Hepatocyte (in vitro differentiated cells): Measurements from ENCODE around the gene ARHGEF4. TPM values are rescaled to one million over a fixed set of nuclear protein-coding genes. Genes with fewer than 3 reads are reported as not detected.

ENCODE experiments used
- DNase-seq: peaks from one replicate; pipeline ENCODE4 v3.0.0-alpha.2; 2016; ENCODE audit warnings: low spot score
- H2AFZ ChIP-seq: fragments of 200-600 bp; sonication (generic); 2 replicates; pipeline ENCODE4 v1.6.0; 2016; ENCODE audit warnings: antibody characterized with exemption, mild to moderate bottlenecking
- H3K27ac ChIP-seq: fragments of 200-600 bp; sonication (generic); 2 replicates; pipeline ENCODE4 v1.5.1; 2016; ENCODE audit warnings: mild to moderate bottlenecking
- H3K27me3 ChIP-seq: fragments of 200-600 bp; sonication (generic); 2 replicates; pipeline ENCODE4 v1.6.1; 2016
- H3K36me3 ChIP-seq: fragments of 200-600 bp; sonication (generic); replicated peaks from 2 replicates; pipeline ENCODE4 v1.5.1; 2016; ENCODE audit warnings: low read depth; ENCODE audit not compliant: insufficient read depth
- H3K4me1 ChIP-seq: fragments of 200-600 bp; sonication (generic); 2 replicates; pipeline ENCODE4 v1.5.1; 2016; ENCODE audit warnings: mild to moderate bottlenecking, moderate library complexity; ENCODE audit not compliant: insufficient read depth
- H3K4me2 ChIP-seq: fragments of 200-600 bp; sonication (generic); 2 replicates; pipeline ENCODE4 v1.6.0; 2016
- H3K4me3 ChIP-seq: fragments of 200-600 bp; sonication (generic); 2 replicates; pipeline ENCODE4 v1.5.1; 2016; ENCODE audit warnings: mild to moderate bottlenecking
- H3K79me2 ChIP-seq: fragments of 200-600 bp; sonication (generic); 2 replicates; pipeline ENCODE4 v1.6.0; 2017; ENCODE audit warnings: mild to moderate bottlenecking
- H3K9me2 ChIP-seq: fragments of 200-600 bp; sonication (generic); replicated peaks from 2 replicates; pipeline ENCODE4 v1.6.0; 2017; ENCODE audit warnings: mild to moderate bottlenecking; ENCODE audit not compliant: insufficient read depth
- H3K9me3 ChIP-seq: fragments of 200-600 bp; sonication (generic); 2 replicates; pipeline ENCODE4 v1.5.1; 2016; ENCODE audit warnings: low read depth, mild to moderate bottlenecking
- H4K20me1 ChIP-seq: fragments of 200-600 bp; sonication (generic); 2 replicates; pipeline ENCODE4 v1.6.0; 2016; ENCODE audit warnings: mild to moderate bottlenecking; ENCODE audit not compliant: insufficient read depth, poor library complexity, severe bottlenecking
- EZH2 ChIP-seq: fragments of 200-600 bp; sonication (generic); IDR thresholded peaks from 2 replicates; pipeline ENCODE4 v1.6.1; 2016; ENCODE audit warnings: antibody characterized with exemption, mild to moderate bottlenecking, borderline replicate concordance
- EZH2phosphoT487 ChIP-seq: fragments of 200-600 bp; sonication (generic); IDR thresholded peaks from one replicate; pipeline ENCODE4 v1.6.1; 2018; ENCODE audit warnings: antibody characterized with exemption, mild to moderate bottlenecking, low read depth, moderate library complexity; ENCODE audit not compliant: unreplicated experiment, severe bottlenecking
- WGBS: methylation state at CpG from one replicate; pipeline ENCODE4 v1.1.6; 2016; ENCODE audit warnings: low lambda C conversion rate; ENCODE audit errors: missing lambda C conversion rate; 5-methylcytosine and 5-hydroxymethylcytosine counted together
- polyA plus RNA-seq: library from polyadenylated mRNA; unstranded; fragments of >200 nt; fragmentation: Nextera tagmentation; extraction: Ambion mirVana; gene quantifications from 2 replicates; pipeline ENCODE4 v1.2.1, GENCODE V29; 2016
- total RNA-seq: library from RNA; depleted of rRNA; stranded (reverse); fragments of >200 nt; gene quantifications from 2 replicates; pipeline ENCODE4 v1.2.3, GENCODE V29; 2014
- TF ChIP-seq, protein P1 (sequence below): fragments of 200-600 bp; sonication (generic); IDR thresholded peaks from 2 replicates; pipeline ENCODE4 v1.5.1; 2016; ENCODE audit warnings: antibody characterized with exemption, mild to moderate bottlenecking; ENCODE audit not compliant: poor library complexity

Gene ARHGEF4
- total and polyA plus RNA-seq, 2 experiments from 2014 or later, result 11.2 to 15.8 TPM

DNA sequence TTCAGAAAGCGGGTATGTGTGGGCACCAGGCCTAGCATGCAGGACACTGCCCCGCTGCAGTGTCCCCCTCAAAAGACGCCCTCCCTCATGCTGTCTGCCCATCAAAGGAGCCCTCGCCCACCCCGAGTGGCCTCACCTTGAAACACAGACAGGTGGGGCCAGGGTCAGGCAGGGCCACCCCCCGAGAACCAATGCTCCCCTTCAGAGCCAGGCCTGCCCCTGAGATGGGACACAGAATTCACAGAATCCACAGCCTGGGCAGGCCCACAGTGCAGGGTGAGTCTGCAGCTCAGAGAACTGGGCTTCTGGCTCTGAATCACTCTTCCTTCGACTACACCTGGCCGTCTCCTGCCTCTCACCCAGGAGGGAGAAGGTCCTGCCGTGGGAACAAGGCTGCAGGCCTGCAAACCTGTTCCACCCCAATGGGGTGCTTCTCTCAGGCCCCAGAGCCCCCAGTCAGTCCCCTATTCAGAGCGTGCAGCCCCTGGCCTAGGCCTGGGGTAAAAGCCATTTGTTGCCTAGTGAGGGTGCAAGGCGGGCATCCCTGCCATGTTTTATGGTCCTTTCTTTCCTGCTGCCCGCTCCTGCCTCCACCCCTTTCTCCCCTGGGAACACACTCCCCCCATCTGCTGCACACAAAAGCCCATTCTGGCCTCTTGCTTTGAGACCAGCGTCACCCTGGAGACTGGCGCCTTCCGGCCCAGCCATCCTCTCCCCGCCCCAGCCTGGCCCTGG is 11.3 kb upstream of the ARHGEF4 start:
- no peak overlapping the region for H3K4me3 ChIP-seq
- DNase-seq, result no peak
- H3K79me2 ChIP-seq, result no peaks in the 10 kb centered on the region
- no peaks in the 10 kb centered on the region for H3K27me3 ChIP-seq
- H2AFZ ChIP-seq, result no peak overlapping the region
- no peaks in the 10 kb centered on the region for H3K36me3 ChIP-seq
- no peaks in the 10 kb centered on the region for H3K9me3 ChIP-seq
- no peaks in the 10 kb centered on the region for H4K20me1 ChIP-seq
- no peaks in the 10 kb centered on the region for H3K9me2 ChIP-seq
- no peaks in the 10 kb centered on the region for H3K4me1 ChIP-seq
- no peak overlapping the region for H3K27ac ChIP-seq
- no peak overlapping the region for H3K4me2 ChIP-seq
- TF ChIP-seq EZH2 (no peak), EZH2phosphoT487 (no peak)
- TF ChIP-seq, protein P1, sequence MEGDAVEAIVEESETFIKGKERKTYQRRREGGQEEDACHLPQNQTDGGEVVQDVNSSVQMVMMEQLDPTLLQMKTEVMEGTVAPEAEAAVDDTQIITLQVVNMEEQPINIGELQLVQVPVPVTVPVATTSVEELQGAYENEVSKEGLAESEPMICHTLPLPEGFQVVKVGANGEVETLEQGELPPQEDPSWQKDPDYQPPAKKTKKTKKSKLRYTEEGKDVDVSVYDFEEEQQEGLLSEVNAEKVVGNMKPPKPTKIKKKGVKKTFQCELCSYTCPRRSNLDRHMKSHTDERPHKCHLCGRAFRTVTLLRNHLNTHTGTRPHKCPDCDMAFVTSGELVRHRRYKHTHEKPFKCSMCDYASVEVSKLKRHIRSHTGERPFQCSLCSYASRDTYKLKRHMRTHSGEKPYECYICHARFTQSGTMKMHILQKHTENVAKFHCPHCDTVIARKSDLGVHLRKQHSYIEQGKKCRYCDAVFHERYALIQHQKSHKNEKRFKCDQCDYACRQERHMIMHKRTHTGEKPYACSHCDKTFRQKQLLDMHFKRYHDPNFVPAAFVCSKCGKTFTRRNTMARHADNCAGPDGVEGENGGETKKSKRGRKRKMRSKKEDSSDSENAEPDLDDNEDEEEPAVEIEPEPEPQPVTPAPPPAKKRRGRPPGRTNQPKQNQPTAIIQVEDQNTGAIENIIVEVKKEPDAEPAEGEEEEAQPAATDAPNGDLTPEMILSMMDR, result no peak
- WGBS, result 89% methylated on average over 16 of the region's 16 CpGs

DNA sequence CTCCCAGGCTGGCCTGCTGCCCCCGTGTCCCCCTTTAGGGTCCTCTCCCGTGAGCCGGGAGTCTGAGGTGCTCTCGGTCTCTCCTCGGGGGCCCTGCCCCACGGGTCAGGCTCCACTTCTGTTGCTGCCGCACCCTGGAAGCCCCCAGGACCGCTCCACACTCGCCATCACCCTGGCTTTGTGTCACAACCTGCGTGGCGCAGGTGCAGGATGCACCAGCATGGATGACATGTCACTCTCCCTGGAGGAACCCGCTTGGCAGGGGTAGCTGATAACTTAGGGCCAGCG is 10.8 kb upstream of the ARHGEF4 start:
- no peak overlapping the region for H3K27ac ChIP-seq
- H3K4me3 ChIP-seq, result no peak overlapping the region
- H3K9me3 ChIP-seq, result no peaks in the 10 kb centered on the region
- DNase-seq, result no peak
- H3K36me3 ChIP-seq, result no peaks in the 10 kb centered on the region
- no peaks in the 10 kb centered on the region for H3K4me1 ChIP-seq
- H3K4me2 ChIP-seq, result no peak overlapping the region
- H3K27me3 ChIP-seq, result no peaks in the 10 kb centered on the region
- WGBS, result 97% methylated on average over 12 of the region's 13 CpGs
- H3K9me2 ChIP-seq, result no peaks in the 10 kb centered on the region
- TF ChIP-seq EZH2phosphoT487 (no peak), EZH2 (no peak)
- TF ChIP-seq, protein P1, result no peak
- H2AFZ ChIP-seq, result no peak overlapping the region
- no peaks in the 10 kb centered on the region for H3K79me2 ChIP-seq
- H4K20me1 ChIP-seq, result no peaks in the 10 kb centered on the region

DNA sequence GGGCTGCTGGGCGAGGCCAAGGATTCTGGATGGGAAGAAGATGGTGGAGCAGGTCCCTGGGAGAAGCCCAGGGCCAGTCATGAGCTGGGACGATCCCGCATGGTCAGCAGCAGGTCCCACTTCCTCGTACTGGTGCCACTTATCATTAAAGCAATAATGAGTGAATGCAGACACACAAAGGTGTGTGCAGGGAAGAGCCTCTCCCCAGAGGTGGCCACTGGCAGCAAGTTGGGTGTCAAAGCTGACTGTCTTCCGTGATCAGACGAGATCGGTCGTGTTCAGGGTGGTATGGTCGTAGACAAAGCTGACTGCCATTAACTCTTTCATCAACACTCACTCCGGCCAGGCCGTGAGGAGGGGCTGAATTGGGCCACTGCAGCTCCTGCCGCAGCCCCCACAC is 10.3 kb upstream of the ARHGEF4 start:
- Histone ChIP-seq H3K9me2 (no peaks in the 10 kb centered on the region), H3K27ac (no peak overlapping the region), H3K9me3 (no peaks in the 10 kb centered on the region), H3K27me3 (no peaks in the 10 kb centered on the region), H2AFZ (no peak overlapping the region), H3K4me3 (no peak overlapping the region), H3K4me2 (no peak overlapping the region), H3K4me1 (no peaks in the 10 kb centered on the region), H4K20me1 (no peaks in the 10 kb centered on the region), H3K79me2 (no peaks in the 10 kb centered on the region), H3K36me3 (no peaks in the 10 kb centered on the region)
- no peak for DNase-seq
- WGBS, result 82% methylated on average over 12 of the region's 12 CpGs
- TF ChIP-seq, protein P1, result no peak
- TF ChIP-seq EZH2, result no peak
- TF ChIP-seq EZH2phosphoT487, result no peak
